Mammary epithelial cell (primary cell): Measurements from ENCODE around the gene NR1I2.

Source experiments
- EZH2 ChIP-seq: IDR thresholded peaks from 2 replicates; pipeline ENCODE4 v1.6.1; 2012; ENCODE audit warnings: low read length, inconsistent platforms, borderline replicate concordance
- TF ChIP-seq, protein P1 (sequence below), 2 donors: IDR thresholded peaks in 1 of 2; conservative IDR thresholded peaks in 1 of 2; 2 replicates each; pipeline ENCODE4 v1.5.1; 2011 to 2012; ENCODE audit warnings: inconsistent platforms in 2 of 2, low read length in 2 of 2, mild to moderate bottlenecking in 2 of 2, control low read depth in 1 of 2, low read depth in 1 of 2; ENCODE audit not compliant: insufficient read depth in 1 of 2; ENCODE audit errors: extremely low read depth in 1 of 2

DNA sequence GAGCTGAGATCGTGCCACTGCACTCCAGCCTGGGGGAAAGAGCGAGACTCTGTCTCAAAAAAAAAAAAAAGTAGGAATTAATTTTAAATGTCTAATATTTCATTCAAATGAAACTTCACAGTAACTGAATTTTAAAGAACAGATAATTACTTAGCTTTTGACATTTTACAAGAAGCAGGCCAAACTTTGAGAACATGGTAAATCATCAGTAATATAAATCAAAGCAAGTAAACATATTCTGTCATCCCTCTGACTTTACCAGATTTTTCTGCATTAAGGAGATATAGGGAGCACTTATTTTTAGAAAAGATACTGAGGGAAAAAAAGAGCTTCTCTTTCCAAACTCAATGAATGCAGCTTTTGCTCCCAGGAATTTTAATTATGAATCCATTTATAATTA is 37.0 kb downstream of the NR1I2 start:
- TF ChIP-seq, protein P1, sequence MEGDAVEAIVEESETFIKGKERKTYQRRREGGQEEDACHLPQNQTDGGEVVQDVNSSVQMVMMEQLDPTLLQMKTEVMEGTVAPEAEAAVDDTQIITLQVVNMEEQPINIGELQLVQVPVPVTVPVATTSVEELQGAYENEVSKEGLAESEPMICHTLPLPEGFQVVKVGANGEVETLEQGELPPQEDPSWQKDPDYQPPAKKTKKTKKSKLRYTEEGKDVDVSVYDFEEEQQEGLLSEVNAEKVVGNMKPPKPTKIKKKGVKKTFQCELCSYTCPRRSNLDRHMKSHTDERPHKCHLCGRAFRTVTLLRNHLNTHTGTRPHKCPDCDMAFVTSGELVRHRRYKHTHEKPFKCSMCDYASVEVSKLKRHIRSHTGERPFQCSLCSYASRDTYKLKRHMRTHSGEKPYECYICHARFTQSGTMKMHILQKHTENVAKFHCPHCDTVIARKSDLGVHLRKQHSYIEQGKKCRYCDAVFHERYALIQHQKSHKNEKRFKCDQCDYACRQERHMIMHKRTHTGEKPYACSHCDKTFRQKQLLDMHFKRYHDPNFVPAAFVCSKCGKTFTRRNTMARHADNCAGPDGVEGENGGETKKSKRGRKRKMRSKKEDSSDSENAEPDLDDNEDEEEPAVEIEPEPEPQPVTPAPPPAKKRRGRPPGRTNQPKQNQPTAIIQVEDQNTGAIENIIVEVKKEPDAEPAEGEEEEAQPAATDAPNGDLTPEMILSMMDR (conservative IDR thresholded peaks at IDR 0.05 in 1 of 2, IDR thresholded peaks at IDR 0.05 in 1 of 2; ENCODE audit: extremely low read depth in 1 of 2, insufficient read depth in 1 of 2, low read depth in 1 of 2, low read length in 2 of 2): no peak
- TF ChIP-seq EZH2: no peak
